ENCODE results near the gene SUGP2.

Gene SUGP2

DNA sequence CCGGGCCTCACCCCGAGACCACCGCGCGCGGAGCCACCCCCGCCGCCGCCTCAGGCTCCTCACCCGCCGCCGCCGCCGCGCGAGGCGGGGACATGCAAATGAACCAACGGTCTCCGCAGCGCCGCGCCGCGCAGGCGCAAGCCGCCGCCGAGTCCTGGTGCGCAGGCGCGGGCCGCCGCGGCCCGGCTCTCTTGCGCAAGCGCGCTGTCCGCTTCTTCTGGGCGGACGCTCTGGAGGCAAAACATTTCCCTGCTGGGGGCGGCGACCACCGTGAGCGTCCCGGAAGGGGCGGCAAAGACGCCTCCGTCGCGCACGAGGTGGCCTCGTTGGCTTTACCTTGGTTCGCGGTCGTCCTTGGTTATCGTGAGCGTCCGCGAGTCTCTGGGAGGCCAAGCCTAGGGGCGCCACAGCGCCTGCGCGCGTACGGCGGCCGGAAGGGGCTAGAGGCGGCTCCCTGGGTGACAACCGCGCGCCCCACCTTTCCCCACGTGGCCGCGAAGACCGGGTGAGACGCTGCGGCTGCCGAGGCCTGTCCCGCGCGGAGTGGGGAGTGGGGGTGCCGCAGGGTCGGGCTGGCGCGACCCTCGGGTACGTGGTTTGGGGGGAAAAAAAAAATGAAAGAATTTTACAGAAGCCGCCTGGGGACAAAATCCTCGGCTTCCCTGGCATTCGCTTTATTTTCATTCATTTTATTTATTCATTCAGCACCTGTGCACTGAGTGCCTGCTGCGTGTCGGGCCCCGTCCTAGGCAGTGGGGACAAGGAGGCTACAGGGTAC, at the start of gene SUGP2, which contains the start of gene ARMC6:
SUGP2 (minus strand) TSS at position 92 of the 778 bp plus-strand sequence. CDS start 2,446 bp downstream, outside the sequence.
ARMC6 (plus strand) TSS at position 178 of the 778 bp plus-strand sequence. CDS start 607 bp downstream, outside the sequence.
- DNase-seq (ENCODE audit: low spot score): peak; percentile 99

DNA sequence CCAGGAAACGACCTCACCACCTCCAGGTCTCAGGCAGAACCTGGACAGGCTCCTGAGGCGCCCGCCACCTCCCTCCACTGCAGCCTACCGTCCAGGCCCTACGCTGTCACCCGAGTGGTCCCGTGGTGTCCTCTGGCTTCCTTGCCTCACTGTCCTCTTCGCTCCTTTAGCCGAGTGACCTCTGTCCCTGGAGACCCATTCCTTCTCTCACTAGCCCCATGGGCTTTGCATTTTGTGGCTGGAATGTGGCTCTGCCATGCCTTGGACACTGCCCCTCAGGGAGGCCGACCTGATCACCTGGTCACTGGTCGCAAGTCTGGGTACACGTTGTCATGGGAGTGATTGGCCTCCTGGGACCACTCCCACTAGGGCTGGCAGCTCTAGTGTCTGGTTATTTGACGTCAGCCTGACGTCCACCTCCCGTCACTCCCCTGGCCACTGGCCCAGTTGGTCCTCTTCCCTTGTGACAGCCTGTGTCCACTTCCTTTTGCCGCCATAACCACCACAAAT, 48.4 kb upstream of the SUGP2 start:
- DNase-seq (ENCODE audit: low spot score): no peak

DNA sequence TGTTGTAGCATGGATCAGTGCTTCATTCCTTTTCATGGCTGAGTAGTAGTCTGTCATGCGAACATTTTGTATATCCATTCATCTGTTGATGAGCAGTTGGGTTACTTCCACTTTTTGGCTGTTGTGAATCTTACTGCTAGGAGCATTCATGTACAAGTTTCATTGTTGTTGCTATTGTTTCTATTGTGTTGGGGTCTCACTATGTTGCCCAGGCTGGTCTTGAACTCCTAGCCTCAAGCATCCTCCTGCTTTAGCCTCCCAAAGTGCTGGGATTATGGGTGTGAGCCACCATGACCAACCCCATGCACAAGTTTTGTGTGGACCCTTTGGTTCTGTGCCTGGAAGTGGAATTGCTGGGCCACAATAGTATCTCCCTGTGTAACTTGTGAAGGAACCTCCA, 46.3 kb upstream of the SUGP2 start:
- DNase-seq (ENCODE audit: low spot score): no peak

DNA sequence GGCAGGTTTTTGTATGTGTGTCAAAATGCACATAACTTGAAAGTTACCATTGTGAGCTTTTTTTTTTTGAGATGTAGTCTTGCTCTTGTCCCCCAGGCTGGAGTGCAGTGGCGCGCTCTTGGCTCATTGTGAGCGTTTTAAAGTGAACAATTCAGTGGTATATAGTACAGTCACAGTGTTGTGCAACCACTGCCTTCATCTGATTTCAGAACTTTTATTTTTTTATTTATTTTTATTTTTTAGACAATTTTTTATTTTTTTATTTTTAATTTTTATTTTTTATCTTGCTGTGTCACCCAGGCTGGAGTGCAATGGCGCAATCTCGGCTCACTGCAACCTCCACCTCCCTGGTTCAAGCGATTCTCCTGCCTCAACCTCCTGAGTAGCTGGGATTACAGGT, 45.5 kb upstream of the SUGP2 start:
- DNase-seq (ENCODE audit: low spot score): no peak

DNA sequence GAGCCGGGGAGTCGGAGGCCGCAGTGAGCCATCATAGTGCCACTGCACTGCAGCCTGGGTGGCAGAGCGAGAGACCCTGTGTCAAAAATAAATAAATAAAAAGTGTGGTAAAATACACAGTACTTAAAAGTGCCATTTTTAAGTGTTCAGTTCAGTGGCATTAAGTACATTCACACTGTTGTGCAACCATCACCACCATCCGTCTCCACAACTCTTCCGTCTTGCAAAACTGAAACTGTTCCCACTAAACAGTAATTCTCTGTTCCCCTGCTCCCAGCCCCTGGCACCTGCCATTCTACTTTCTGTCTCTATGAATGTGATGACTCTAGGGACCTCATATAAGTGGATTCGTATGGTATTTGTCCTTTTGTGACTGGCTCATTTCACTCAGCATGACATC, 43.8 kb upstream of the SUGP2 start:
- DNase-seq (ENCODE audit: low spot score): no peak

DNA sequence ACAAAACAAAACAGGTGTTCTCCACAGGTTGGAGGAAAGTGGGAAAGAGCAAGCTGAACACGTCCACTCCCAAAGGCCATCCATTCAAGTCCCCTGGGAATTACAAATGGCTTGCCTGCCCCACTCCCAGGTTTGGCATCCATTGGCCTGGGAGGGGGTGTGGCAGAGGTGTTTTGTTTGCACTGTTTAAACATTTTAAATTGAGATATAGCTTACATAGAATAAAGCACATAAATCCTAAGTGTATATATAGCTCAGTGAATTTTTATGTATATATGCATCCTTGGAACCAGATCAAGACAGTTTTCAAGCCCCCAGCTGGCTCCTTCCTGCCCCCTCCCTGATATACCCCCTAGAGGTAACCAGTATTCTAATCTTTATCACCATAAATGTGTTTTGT, 43.2 kb upstream of the SUGP2 start:
- DNase-seq (ENCODE audit: low spot score): no peak

DNA sequence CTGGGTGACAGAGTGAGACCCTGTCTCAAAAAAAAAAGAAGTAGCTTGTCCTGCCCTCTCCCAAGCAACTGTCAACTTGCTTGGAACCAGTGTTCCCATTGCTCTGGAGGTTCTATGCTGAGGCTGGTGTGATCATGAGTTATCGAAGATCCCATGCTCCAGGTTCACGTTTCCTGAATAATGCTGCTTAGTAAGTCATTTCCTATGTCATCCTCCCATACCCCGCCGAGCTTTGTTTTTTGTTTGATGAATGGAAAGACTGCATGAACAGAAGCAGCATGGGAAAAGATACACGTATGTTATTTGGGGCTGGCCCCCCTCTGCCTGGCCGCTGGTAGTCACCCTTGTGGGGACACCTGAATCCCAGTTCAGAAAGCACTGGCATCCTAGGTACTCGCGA, 41.8 kb upstream of the SUGP2 start:
- DNase-seq (ENCODE audit: low spot score): no peak

DNA sequence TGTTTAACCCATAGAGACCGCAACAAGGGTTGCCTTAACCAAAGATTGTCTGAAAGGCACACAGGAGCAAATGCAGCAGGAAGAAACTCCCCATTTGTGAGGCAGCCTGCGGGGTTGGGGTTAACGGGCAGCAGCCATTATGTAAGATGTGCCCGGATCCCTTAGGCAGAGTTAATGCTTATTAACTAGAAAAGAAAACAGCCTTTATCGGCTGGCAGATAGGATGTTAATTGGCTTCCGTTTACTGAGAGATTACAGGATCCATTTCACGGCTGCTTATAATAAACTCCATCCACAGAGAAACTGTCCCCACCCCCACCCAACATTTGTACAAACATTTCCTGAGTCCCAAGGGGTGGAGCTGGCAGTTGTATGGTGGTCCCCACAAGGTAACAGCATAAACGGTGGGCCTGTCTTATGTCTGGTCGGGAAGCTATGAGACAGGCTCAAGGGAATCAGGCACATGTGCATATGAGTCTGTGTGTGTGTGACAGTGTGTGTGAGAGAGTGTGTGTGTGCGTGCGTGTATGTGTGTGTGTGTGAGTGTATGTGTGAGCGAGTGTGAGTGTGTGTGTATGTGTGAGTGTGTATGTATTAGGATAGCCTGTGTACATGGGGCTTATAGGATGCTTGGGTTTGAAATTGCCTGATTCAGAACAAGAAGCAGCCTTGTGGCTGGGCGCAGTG, 41.0 kb upstream of the SUGP2 start:
- DNase-seq (ENCODE audit: low spot score): no peak

DNA sequence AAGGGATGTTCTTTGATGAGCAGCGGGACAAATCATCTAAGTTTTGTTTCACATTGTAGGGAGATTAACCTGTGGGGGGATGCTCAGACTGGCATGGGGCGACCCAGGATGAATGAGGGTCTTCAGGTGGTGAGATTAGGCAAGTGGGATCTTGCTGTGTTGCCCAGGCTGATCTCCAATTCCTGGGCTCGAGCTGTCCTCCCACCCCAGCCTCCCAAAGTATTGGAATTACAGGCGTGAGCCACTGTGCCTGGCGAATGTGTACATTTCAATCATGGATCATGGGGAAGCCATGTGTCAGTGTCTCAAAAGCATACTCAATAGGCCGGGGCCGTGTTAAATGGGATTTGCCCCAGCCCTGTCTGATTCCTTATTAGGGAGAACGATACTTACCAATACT, 38.6 kb upstream of the SUGP2 start:
- DNase-seq (ENCODE audit: low spot score): no peak

DNA sequence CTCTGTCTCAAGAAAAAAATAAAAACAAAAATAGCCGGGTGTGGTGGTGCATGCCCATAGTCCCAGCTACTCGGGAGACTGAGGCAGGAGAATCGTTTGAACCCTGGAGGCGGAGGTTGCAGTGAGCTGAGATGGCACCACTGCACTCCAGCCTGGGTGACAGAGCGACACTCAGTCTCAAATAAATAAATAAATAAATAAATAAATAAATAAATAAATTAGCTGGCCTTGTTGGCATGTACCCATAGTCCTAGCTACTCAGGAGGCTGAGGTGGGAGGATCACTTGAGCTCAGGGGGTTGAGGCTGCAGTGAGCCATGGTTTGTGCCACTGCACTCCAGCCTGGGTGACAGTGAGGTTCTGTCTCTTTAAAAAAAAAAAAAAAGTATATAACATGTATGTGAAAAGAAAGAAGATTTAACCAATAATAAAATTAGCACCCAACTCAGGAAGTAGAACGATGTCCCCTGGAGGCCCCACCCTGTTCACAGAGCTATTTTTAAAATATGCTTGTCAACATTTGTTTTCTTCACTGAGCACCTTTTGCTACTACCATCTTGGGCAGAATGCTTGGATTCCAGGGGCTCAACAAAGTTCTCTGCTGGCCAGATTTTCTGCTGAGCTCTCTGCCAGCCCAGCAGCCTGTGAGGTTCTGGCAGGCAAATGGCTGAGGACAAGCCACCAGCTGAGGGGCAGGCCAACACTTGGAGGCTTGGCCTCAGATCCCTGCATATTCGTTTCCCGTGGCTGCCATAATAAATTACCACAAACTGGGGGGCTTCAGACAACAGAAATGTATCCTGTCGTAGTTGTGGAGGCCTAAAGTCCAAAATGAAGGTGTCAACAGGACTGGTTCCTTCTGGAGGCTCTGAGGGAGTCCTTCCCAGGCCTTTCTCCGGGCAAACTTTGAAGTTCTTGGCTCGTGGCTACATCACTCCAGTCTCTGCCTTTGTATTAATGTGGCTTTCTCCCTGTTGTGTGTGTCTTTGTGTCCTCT, 35.6 kb upstream of the SUGP2 start:
- no peak for DNase-seq (ENCODE audit: low spot score)

DNA sequence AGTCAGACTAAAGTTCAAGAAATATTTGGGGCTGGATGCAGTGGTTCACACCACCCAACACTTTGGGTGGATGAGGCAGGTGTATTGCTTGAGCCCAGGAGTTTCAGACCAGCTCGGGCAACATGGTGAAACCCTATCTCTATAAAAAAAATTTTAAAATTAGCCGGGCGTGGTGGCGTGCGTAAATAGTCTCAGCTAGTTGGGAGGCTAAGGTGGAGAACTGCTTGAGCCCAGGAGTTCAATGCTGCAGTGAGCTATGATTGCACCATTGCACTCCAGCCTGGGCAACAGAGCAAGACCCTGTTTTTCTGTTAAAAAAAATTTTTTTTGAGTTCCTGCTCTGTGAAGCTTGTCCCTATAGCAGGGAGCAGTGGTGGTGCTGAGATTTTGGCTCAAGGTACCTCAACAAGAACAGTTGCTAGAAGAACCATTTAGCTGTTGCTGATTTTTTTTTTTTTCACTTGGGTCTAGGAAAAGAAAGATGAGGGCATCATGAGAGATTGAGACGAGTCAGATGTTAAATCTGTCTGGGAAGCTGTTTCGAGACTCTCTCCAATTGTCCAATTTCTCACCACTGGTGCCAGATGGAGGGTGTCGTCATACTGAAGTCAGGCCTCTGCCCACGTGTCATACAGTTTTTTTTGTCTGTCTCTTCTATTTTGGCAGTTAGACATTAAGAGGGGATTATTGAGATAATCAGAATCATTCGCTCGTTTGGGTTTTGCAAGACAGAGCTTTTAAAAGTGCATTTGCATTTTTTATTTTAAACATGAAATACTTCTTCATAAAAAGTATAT, 34.2 kb upstream of the SUGP2 start:
- peak; percentile 65 for DNase-seq (ENCODE audit: low spot score)

DNA sequence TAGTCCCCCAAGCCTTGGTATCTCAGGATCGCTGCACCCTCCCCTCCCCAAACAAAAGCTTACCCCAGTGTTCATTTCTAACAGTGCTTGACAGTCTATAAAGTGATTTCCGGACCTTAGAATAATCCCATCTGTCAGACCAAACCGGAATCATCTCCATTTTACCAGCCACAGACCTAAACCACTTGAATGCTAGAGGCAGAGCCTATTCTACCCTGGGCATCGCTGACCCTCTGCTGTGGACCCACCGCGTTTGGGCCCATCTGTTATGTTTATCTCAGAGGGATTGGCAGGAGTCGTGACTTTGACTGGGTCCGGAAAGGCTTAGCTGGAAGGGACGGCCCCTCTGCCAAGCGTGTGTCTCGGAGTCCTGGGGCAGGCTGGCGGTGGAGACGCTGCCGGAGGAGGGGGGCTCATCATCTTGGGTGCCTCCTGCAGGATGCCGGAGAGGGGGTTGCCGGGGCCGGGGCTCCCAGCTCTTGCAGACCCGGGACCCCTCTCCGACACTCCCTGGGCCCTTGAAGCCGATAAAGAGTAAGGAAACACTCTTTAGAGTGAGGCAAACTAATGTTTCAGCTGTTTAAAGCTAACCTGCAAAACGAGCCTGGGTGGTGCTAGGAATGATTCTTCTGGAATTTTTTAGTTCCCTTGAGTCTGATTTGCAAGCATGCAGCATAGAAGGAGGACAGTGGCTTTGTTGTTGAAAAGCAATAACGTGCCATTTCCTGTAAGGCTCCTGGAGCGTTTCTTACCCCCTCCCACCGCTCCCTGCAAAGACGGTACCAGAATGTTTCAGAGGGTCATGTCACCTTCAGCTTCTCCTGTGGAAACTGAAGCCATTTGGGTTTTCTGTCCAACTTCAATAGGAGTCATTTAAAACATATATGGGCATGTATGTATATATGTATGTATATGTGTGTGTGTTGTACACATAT, 31.8 kb upstream of the SUGP2 start:
- DNase-seq (ENCODE audit: low spot score): peak; percentile 50

DNA sequence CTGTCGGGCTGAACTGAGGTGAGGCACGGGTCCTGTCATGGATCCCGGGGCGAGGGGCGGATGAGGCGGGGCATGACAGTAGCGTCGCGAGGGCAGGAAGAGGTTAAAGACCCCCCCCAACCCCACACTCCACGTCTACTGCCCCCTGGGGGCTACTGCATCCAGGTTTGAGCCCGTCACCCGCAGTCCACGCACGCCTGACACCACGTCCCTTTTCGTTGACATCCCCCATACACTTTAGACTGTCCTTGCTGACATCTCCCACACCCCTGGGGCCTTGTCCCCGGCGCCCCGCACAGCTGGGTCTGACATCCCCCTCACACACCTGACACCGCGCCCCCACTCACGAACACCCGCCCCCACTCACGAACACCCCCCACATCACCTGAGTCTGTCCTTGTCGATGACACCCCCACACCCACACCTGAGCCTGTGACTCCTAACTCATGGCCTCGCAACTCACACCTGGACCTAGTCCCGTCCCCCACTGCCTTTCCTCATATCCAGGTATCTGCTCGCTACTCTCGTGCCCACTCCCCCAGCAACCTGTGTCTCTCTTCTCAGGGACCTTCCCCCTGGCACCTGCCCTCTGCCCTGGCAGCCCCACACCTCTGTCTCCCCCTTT, 30.9 kb upstream of the SUGP2 start:
- no peak for DNase-seq (ENCODE audit: low spot score)

DNA sequence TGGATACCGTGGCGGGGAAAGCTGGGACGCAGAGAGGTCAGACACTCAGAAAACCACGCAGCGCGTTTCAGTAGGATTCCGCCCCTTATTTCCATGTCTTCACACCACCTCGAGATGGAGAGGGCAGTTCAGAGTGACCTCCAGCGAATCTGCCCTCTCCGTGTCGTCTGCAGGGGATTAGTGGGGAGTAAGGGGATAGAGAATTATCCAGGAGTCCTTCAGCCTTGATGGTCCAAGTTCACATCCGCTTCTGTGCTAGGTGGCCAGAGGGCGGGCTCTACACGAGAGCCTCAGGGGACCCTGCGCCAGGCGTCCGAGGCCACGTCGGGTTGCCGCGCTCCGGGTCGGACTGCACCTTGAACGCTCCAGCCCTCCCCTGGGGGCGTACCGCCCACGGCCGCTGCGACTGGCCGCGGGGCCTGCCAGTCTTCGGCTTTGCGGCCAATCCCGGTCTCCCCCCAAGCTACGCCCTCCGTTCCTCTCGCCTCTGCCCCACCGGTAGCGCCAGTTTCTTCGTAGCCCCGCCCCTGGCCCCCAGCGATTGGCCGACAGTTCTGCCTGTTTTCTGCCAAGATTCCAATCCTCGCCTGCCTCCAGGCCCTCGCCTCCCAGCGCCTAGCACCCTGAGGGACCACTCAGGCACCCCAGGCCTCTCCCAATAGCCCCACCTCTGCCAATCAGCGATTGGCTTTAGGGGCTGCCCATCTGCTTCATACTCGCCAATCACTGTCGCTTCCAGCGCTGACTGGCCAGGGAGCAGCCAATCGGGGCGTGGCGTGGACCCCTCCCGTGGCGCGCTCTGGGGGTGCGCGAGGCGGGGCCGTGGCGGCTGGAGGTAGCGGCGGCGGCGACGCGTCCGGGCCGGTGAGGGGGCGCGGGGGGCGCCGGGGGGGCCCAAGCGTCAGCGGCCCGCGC, 30.1 kb upstream of the SUGP2 start, which contains the start of gene SLC25A42:
SLC25A42 (plus strand) TSS at position 812 of the 915 bp plus-strand sequence. CDS start 32,131 bp downstream, outside the sequence.
- peak; percentile 100 for DNase-seq (ENCODE audit: low spot score)

DNA sequence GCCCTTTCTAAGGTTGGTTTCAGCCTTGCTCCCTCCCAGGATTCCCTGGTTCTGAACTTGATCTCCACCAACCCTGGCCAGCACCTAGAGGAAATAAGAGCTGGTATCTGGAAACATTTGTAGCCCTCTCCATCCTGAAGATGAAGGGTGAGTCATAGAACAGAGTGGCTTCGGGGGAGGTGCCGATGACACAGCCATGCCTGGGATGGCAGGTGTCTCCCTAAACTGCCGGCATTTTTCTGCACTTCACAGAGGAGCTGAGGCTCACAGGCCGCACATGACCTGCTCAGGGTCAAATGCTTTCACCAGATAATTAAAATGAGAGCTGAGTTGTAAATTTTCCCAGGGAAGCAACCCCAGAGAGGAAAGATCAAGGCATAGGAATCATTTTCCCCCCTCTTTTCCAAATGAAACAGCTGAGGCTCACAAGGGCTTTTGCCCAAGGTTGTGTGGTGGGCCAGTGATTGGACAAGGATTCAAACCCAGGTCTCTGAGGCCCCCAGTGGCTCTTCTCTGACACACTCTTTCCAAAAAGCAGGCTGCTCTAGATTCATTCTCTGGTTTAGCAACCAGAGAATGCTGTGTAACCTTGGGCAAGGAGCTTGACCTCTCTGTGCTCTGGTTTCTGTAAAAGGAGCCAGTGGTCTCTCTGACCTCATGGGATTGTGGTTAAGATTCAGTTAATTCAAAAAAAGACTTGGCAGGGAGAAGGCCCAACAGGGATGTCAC, 29.3 kb upstream of the SUGP2 start:
- no peak for DNase-seq (ENCODE audit: low spot score)

DNA sequence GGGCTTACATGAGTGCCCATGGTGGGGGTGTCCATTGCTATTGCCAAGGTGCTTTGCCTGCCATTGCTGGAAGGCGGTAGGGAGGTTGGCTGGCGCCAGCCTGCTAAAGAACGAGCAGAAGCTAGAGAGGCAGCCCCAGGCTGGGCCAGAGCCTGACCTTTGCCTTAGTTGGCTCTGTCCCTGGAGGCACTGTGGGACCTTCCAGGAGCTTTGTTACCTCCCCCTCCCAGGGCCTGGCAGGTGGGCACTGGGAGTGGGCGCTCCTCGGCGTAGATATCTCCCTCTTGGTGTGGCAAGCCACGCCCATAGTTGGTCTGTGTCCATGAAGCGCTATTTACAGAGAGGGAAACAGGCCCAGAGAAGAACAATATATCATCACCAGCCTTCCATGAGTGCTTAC, 28.2 kb upstream of the SUGP2 start:
- no peak for DNase-seq (ENCODE audit: low spot score)

DNA sequence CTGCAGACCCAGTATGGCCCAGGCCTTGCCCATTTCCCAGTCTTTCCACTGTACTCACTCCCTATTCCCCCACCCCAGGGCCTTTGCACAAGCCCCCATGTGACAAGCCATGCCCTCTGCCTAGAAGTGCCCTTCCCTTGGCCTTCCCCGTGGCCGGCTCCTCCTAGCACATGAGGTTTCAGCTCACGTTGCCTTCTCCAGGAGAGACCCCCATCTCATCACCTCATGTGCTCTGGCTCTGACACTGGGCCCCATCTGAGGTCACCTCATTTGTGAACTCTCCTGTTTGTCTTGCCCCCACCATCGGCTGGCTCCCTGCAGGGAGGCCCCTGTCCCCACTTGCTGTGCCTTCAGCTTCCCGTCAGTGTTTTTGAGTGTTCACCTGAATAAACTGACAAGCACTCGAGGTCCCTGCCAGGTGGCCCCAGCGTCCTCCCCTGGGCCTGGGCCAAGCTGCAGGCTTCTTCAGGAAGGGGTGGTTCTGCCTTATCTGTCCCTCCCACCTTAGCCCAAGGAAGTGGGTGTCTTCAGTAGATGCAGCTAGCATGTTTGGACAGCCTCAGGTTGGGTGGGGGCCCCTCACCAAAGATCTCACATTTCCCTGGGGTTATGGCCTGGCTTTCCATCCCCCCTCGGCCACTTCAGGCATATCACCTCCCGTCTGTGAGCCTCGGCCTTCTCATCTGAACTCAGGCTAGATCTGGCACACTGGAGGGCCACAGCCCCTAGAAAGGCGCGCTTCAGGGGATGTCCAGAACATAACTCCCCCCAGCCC, 26.7 kb upstream of the SUGP2 start:
- DNase-seq (ENCODE audit: low spot score): no peak
